ENCODE measurements around the gene COMT.
"Not testable (repeated sequence)": the region's sequence is repeated elsewhere in the genome, so short reads cannot be mapped to it uniquely, and the experiment has no call there.

COMT gene

DNA sequence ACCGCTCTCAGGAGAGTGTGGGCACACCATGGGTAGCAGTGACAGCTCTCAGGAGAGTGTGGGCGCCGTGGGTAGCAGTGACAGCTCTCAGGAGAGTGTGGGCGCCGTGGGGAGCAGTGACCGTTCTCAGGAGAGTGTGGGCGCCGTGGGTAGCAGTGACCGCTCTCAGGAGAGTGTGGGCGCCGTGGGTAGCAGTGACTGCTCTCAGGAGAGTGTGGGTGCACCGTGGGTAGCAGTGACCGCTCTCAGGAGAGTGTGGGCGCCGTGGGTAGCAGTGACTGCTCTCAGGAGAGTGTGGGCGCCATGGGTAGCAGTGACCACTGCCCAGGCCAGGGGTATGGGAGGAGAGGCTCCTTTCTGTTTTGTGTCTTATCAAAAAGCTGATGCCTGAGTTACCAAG, 33.7 kb upstream of the COMT start:
- DNase-seq (ENCODE audit: low read depth in 1 of 2, low spot score in 1 of 2), result not testable (repeated sequence)

DNA sequence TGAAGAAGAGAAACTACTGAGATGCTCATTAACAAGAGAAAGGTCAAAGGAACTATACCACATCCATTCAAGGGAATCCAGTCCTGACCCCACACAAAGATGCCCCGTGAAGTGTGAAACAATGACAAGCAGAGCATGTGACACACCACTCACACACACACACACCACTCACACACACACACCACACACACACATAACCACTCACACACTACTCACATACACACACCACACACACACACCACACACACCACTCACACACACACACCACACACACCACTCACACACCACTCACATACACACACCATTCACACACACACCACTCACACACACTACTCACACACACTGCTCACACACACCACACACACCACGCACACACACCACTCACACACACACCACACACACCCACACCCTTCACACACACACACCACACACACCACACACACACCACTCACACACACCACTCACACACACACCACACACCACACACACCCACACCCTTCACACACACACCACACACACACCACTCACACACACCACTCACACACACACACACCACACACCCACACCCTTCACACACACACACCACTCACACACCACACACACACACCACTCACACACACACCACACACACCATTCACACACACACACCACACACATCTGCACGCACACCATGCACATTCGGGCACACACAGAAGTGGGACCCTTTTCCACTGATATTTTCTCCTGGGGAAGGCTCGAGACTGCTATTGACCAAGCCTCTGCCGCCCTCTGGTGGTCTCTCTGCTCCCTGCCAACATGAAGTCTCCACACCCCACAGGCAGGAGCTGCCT, 32.0 kb upstream of the COMT start:
- peak; percentile 69 to 77 for DNase-seq (ENCODE audit: low read depth in 1 of 2, low spot score in 1 of 2)

DNA sequence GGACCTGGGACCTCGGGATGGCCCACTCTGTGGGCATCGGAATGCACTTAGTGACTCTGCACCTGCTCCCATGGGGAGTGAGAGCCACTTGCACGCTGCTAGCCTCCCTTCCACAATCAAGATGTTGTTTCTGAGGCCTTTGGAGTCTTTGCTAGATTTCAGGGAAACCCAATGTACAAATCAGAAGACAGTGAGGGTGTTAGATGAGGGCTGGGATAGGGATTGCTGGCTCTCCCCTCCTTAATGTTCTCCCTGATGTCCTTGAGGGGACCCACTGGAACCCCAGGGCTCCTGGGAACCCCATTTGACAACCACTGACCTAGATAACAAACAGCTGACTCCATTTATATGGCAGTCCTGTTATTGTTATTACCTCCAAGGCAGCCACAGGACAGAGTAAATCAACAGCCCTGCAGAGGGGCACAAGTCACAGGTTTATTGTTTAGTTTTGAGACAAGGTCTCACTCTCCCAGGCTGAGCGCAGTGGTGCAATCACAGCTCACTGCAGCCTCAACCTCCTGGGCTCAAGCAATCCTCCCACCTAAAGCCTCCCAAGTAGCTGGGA, 31.3 kb upstream of the COMT start:
- no peak for DNase-seq (ENCODE audit: low read depth in 1 of 2, low spot score in 1 of 2)

DNA sequence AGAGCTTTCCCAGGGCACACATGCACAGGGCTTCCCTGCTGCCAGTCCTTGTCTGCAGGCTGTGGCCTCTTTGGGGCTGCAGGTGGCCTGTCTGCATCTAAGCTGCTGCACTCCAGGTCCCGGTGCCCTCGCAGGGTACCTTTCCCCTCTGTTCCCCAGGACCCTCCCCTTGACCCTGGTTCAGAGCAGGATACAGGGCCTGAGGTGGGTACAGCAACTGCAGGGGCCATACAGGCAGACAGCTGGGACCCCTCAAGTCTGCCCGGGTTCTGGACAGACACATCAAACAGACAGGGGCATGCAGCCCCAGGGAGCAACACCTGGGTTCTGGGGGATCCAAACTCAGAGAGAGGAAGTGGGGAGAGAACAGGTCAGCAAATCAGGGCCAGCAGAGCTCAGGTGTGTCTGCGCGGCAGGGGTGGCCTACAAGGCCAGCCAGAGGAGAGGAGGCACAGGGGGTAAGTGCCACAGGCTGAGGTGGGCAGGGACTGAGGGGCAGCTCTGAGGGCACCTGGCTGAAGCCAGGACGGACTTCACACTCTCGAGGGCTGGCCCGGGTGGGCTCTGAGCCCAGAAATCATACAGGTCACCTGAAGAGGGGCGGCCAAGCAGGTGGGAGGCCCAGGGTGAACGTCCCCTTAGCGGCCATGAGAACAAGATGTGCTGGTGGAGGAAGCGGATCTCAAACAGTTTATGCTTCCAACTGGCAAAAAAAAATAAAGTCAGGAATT, 29.9 kb upstream of the COMT start:
- no peak for DNase-seq (ENCODE audit: low read depth in 1 of 2, low spot score in 1 of 2)

DNA sequence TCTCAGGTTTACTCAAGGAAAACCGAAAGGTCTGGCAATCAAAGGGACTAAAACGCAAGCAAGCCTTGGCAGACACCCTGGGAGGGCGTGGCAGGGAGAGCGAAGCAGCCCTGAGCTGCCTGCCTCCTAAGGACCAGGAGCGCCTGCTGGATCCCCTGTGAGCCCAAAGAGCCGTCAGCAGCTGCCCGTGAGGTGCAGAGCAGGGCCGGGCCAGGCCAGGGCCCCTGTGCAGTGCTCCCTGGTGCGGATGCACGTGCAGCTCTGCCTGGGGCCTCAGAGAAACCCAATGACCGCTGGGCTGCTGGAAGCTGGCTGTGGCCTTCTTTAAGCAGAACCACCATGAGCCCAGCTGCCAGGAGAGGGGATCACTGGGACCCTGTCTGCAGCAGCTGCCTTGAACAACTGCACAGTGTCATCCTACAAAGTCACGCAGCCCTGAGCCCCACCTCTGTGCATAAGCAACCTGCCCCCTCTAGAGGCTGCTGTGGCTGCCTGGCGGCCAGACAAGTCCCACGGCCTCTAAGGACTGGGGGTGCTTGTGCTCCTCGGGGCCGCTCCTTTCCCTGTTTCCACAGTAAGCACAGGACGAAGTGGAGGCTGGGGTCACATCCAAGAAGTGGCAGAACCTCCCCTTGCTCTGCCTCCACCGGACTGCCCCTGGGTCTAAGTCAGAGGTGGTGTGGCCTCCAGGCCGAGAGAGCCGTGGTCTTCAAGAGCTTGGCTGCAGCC, 29.1 kb upstream of the COMT start:
- no peak for DNase-seq (ENCODE audit: low read depth in 1 of 2, low spot score in 1 of 2)

DNA sequence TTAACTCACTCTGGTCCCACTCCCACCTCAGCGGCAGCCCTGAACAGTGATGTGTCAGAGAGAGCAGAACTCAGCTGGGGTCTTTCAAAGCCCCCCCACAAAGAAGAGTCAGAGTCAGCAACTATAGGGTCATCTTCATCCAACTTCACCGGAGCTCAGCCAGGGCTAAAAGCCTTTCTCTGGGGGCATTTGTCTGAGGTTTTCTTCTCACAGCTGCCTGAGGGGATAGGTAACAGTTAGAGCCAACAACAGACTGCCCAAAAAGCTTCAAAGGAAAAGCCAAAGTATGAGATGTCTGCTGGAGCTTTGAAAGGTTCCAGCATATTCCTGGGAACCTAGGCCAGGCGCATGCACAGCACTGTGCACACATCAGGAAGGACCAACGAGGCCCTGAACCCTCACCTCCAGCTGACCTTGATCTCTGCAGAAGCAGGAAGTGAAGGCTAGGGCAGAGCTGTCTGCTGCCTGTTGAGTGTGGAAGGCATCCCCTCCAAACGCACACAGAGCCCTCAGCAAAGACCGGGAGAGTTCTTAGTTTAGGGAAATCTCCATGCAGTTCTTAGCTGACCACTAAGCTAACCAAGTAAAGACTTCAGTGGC, 28.1 kb upstream of the COMT start:
- no peak for DNase-seq (ENCODE audit: low read depth in 1 of 2, low spot score in 1 of 2)

DNA sequence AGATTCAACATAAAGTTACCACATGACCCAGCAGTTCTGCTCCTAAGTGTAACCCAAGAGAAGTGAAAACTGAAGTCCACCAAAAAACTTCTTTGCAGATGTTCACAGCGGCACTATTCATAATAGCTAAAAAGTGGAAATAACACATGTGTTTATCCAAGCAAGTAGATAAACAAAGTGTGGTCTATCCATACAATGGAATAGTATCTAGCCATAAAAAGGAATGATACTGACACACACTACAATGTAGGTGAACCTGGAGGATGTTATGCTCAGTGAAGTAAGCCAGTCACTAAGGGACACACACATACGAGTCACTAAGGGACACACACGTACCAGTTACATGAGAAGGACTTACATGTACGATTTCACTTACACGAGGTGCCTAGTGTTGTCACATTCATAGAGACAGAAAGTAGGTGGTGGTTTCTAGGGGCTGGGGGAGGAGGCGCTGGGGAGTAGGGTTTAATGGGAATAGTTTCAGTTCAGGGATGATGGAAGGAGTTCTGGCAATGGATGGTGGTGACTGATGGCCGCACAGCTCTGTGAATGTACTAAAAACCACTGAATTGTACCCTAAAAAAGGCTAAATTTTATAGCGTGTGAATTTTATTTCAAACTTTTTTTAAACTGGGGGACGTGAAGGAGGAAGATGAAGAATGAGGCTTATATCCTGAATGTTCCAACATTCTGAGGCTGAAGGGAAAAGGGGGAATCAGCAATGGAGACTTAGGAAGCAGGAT, 27.2 kb upstream of the COMT start:
- no peak for DNase-seq (ENCODE audit: low read depth in 1 of 2, low spot score in 1 of 2)

DNA sequence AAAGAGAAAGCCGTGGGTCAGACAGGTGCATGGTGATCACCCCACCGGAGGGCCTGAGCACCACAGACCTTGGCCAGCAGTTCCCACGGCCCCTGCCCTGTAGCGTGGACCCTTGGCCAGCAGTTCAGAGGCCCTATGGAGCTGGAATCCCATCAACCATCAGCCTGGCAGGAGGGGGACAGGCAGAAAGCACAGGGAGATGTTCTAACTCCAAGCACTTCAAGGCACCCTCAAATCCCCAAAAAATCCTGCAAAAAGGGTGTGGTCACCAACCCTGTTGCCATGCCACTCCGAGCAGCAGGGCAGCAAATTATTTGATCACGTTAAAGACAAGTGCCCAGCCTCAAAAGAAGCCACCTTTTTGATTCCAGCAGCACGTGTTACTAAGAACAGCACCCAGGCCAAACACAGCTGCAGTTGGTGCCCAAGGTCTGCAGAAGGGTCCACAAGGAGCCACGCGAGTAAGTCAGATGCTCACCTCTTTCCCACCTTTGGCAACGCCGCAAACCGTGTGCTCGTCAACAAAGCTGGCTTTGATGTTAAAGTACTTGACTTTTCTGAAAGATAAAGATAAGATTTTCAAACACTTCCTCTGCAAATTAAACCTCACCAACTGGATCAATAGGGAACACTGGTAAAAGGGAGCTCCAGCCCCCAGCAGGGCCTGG, 26.2 kb upstream of the COMT start:
- DNase-seq (ENCODE audit: low read depth in 1 of 2, low spot score in 1 of 2), result no peak

DNA sequence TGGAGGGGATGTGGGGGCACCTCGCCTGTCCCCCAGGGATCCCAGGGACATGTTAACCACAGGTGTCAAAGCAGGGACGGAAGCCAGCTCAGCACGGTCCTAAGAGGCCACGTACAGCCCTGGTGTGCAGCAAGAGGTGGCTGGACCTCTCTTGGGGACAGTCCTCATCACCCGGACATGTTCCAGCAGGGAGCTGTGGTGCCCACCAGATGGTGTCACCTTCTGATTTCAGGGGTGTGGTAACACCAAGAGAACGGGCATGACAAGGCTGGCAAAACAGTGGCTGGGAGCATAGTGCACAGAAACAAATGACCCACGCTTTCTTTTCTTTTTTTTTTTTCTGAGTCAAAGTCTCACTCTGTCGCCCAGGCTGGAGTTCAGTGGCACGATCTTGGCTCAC, 25.6 kb upstream of the COMT start:
- no peak for DNase-seq (ENCODE audit: low read depth in 1 of 2, low spot score in 1 of 2)

DNA sequence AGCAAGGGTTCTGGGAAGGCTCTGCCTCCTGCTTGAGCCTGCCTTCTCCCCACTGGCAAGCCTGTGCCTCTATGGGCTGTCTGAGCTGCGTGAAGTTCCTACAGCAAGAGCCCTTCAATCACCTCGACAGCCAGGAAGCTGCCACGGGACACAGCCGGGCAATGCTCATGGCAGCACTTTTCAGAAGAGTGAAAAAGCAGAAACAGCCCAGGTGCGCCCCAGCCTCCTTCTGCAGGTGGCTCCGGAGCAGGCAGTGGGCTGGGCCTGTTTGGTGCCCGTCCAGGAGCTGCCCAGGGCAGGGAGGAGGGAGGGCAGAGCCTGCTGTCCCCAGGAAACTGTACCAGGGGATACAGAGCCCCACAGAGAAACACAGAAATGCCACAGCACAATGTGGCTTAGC, 24.6 kb upstream of the COMT start:
- DNase-seq (ENCODE audit: low read depth in 1 of 2, low spot score in 1 of 2), result no peak

DNA sequence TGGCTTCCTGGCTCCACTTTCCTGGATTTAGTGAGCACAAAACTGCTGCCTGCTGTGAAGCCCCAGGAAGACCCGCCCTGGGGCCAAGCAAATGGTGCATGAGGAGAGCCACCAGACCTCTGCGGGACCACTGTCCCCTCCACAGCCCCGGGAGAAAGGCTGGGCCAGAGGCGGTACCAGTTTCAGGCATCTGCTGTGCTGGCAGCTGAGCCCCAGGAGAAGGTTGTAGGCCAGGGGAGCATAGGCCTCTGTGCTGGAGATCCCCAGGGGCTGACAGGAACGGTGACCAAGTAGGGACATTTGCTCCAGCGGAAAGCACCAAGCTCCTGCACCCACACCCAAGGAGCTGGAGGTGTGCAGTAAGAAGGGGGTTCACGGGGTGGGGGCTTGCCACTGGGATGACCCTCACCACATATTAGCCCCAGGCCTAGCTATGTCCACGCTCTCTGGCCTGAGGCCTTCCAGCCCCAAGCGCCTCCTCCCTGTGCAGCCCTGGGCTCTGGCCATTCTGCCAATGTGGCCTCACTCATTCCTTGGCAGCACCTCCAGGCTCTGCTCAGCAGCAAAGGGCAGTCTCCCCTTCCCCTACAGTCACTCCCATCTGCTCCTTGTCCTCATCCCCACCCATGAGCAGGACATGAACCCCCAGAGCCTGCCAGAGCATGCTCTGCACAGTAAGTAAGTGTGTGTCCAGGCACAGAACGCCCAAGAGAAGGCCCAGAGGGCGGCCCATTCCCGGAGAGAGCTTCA, 24.0 kb upstream of the COMT start:
- DNase-seq (ENCODE audit: low read depth in 1 of 2, low spot score in 1 of 2), result no peak

DNA sequence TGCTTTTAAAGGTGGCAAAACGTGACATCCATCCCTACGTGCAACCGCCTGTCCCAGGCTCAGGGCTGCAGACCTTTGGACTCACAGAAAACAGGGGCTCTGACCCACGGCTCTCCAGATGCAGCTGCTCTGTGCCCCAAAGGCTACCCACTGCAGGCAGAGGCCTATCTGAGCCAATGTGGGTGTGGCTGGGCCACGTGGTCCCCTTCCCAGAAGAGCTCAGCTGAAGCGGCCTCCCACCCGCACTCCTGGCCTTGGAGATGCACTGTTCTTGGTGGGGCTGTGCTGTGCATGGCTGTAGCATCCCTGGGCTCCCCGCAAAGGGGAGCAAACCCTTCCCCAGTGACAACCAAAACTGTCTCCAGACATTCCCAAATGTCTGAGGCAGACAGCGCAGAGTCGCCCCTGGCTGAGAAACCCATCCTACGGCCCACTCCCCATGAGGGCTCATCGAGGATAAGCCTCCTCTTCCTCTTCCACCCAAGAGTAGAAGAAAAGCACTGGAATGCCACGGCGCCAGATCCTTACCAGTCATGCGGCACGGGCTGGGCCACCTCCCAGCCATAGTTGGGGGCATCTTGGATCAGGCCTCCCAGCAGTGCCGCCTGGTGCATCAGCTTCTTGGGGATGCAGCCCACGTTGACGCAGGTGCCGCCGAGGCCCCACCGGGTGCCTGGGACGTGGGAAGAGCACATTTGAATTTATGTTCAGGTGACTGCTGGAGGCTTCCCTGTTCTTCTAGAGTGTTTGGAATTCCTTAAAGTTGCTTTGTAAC, 23.1 kb upstream of the COMT start:
- DNase-seq (ENCODE audit: low read depth in 1 of 2, low spot score in 1 of 2), result no peak

DNA sequence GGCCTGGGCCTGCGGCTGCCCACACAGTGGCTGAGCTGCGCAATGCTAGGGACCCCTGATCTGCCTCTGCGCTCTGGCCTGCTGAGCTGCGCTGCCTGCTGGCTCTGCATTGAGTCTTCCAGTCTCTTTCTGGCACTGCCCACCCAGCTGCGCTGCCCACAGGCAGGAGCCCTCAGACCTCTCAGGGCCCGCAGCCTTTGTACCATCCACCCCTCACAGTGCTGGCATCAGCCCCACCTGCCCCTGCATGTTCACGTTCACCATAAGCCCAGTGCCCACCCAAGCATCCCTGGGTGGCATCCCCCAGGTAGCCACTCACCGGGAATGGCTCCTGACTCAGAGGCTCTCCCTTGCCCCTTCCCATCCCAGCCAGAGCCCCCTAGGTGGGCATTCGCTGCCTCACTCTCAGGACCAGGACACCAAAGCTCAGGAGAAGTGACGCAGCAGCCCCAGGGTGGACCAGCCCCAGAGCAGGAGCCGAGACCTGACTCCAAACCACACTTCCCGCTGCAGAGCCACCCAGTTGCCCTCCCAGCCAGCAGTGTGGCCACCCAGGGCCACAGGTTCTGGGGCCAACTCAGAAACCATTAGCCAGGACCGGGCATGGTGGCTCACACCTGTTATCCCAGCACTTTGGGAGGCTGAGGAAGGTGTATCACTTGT, 21.7 kb upstream of the COMT start:
- DNase-seq (ENCODE audit: low read depth in 1 of 2, low spot score in 1 of 2), result no peak

DNA sequence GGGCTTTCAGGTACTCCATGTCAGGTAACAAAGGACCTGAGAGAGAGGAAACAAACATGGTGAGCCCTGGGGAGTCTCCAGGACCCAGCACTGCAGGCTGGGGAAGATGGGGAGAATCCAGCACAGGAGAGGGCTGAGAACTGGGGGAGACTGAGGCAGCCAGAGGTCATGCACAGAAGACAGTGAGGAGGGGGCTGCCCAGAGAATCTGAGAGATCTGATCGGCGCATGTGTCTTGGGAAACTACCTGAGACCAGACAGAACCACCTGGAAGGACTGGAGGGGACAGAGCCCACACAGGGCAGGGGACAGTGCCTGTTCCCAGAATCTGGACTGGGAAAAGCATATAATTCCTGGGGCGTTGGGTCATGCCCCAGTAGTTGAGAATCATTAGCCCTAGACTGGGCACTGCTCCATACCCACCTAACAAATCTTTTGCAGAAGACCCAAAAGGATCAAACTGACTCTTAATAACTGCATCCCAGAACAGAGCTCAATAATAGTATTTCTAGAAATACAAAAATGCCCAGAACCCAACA, 20.0 kb upstream of the COMT start:
- DNase-seq (ENCODE audit: low read depth in 1 of 2, low spot score in 1 of 2), result no peak

DNA sequence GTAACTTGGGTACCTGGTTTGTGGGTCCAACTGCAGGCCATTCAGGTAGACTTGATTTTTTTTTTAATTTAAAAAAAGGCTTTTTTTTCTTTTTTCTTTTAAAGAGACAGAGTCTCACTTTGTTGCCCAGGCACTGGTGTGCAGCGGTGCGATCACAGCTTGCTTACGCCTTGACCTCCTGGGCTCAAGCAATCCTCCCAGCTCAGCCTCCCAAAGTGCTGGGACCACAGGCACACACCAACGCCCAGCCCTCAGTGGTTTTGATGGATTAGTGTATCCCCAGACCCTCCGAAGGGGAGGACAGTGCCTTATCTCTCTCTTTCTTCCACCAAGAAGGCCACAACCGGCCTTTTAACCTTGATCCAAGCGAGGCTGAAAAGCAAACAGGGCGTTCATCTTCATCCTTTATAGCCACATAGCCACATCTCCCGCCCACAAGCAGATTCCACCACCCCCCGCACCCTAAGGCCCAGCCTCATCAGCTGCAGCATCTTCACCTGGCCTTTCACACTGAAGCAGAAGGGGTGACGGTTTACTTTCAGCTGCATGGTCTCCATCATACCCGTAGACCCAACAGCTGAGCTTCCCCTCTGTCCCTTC, 17.6 kb upstream of the COMT start:
- DNase-seq (ENCODE audit: low read depth in 1 of 2, low spot score in 1 of 2), result no peak

DNA sequence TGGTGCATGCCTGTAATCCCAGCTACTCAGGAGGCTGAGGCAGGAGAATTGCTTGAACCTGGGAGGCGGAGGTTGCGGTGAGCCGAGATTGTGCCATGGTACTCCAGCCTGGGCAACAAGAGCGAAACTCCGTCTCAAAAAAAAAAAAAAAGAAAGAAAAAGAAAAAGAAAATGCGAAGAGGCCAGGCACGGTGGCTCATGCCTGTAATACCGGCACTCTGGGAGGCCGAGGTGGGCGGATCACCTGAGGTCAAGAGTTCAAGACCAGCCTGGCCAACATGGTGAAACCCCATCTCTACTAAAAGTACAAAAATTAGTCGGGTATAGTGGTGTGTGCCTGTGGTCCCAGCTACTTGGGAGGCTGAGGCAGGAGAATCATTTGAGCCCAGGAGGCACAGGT, 15.5 kb upstream of the COMT start:
- DNase-seq (ENCODE audit: low read depth in 1 of 2, low spot score in 1 of 2), result not testable (repeated sequence)

DNA sequence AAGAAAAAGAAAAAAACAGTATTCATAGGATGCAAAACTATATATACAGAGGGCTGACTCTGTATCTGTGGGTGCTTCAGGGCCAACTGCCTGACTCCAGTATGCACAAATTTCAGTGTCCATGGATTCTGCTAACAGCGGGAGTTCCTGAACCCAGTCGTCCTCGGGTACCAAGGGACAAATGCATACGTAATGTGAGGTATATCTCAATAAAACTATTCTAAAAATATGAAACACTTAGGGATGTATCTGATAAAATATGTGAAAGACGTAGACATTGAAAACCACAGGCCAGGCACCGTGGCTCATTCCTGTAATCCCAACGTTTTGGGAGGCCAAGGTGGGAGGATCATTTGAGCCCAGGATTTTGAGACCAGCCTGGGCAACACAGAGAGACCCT, 13.9 kb upstream of the COMT start:
- DNase-seq (ENCODE audit: low read depth in 1 of 2, low spot score in 1 of 2), result no peak

Data from activated CD4-positive, alpha-beta T cell treated with anti-CD3 and anti-CD28 coated beads, Interleukin-2, amount 50 U/mL, for 24 hours (primary cell).